ENCODE results near the gene GALNT17.

The GALNT17 gene

GRCh38 chr7:71511361-71511807, 379.4 kb downstream of the GALNT17 start:
- CTCF ChIA-PET: no interaction called here
- POLR2A ChIA-PET: no interaction called here

DNA sequence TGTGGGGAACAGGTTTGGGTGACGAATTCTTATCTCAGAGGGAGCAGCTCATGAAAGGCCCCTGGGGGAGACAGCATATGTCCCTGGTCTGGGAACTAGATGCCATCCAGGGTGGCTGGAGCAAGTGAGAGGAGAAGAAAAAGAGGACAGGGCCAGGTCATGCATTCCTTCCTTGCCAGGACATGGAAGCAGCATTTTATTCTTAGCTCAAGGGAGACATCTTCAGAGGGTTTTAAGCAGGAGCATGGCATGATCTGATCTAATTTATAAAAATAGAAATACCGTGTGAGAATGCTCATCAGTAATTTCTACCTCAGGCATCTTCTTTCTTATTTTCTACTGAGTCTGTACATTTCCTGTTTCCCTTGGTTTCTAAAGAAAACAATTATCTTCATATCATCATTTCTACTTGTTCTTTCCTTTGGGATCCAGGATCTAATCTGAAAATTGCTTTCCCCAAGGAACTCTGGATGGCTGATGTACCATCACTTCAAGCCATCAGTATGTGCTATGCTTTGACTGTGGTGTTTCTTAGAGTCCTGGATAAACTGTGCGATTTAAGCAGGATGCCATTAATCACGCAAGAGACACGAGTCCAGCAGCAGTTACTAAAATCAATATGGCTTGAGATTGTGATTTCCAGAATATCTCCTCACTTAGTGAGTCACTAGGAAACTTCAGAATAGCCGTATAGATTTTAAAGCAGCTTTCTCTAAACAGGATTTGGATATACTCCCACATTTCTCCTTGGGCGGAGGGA, 386.2 kb downstream of the GALNT17 start:
- ChIA-PET POLR2A (no interaction called here), CTCF (no interaction called here)
- Histone ChIP-seq H3K4me1 (ENCODE audit: control insufficient read depth, insufficient read depth, low read length) (no peaks in the 10 kb centered on the region), H3K9me3 (ENCODE audit: control insufficient read depth, insufficient read depth, low read depth, low read length) (no peaks in the 10 kb centered on the region), H3K4me3 (ENCODE audit: low read depth, low read length) (no peak overlapping the region), H3K36me3 (ENCODE audit: control insufficient read depth in 2 of 2, insufficient read depth in 1 of 2, low read length in 2 of 2) (no peaks in the 10 kb centered on the region; a peak in 1 of 3 replicates), H3K27ac (ENCODE audit: extremely low read depth, low read depth, low read length) (no peak overlapping the region)
- TF ChIP-seq ZNF292 (tag by site-specific recombination; IDR thresholded peaks at IDR 0.05; ENCODE audit: borderline replicate concordance, low read depth): no peak
- TF ChIP-seq ZNF24 (tag by site-specific recombination; IDR thresholded peaks at IDR 0.05): no peak
- no peak for TF ChIP-seq ZNF16 (tag by site-specific recombination; IDR thresholded peaks at IDR 0.05; ENCODE audit: low read depth)

More at GRCh38 chr7:71511361-71511807, 379.4 kb downstream of the GALNT17 start:
- TF ChIP-seq ZNF140 (tag by site-specific recombination; IDR thresholded peaks at IDR 0.05) (no peak), ZNF433 (tag by site-specific recombination; IDR thresholded peaks at IDR 0.05; ENCODE audit: low read depth) (no peak), ZNF701 (tag by site-specific recombination; IDR thresholded peaks at IDR 0.05) (no peak), ZBTB10 (tag by site-specific recombination; IDR thresholded peaks at IDR 0.05) (no peak), ZNF37A (tag by site-specific recombination; IDR thresholded peaks at IDR 0.05) (no peak), ZNF416 (tag by site-specific recombination; IDR thresholded peaks at IDR 0.05) (no peak), ZSCAN23 (tag by site-specific recombination; IDR thresholded peaks at IDR 0.05) (no peak), ZBTB49 (tag by site-specific recombination; IDR thresholded peaks at IDR 0.05; ENCODE audit: low read depth) (no peak), ZNF555 (tag by site-specific recombination; conservative IDR thresholded peaks at IDR 0.05) (no peak), ZNF175 (tag by site-specific recombination; IDR thresholded peaks at IDR 0.05) (no peak), ZNF202 (tag by site-specific recombination; IDR thresholded peaks at IDR 0.05; ENCODE audit: borderline replicate concordance) (no peak), ZNF223 (tag by site-specific recombination; IDR thresholded peaks at IDR 0.05) (no peak), GLI4 (tag by site-specific recombination; IDR thresholded peaks at IDR 0.05) (no peak), GLI2 (tag by site-specific recombination; IDR thresholded peaks at IDR 0.05; ENCODE audit: borderline replicate concordance, low read depth) (no peak)
- TF ChIP-seq, protein P1, sequence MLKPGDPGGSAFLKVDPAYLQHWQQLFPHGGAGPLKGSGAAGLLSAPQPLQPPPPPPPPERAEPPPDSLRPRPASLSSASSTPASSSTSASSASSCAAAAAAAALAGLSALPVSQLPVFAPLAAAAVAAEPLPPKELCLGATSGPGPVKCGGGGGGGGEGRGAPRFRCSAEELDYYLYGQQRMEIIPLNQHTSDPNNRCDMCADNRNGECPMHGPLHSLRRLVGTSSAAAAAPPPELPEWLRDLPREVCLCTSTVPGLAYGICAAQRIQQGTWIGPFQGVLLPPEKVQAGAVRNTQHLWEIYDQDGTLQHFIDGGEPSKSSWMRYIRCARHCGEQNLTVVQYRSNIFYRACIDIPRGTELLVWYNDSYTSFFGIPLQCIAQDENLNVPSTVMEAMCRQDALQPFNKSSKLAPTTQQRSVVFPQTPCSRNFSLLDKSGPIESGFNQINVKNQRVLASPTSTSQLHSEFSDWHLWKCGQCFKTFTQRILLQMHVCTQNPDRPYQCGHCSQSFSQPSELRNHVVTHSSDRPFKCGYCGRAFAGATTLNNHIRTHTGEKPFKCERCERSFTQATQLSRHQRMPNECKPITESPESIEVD (tag by site-specific recombination; IDR thresholded peaks at IDR 0.05): no peak
- H3K36me3 ChIP-seq (ENCODE audit: control insufficient read depth in 2 of 2, insufficient read depth in 1 of 2, low read length in 2 of 2): no peaks in the 10 kb centered on the region
- no peaks in the 10 kb centered on the region for H3K4me1 ChIP-seq (ENCODE audit: control insufficient read depth, insufficient read depth, low read length)
- no peak overlapping the region for H3K4me3 ChIP-seq (ENCODE audit: low read depth, low read length)
- H3K27ac ChIP-seq (ENCODE audit: extremely low read depth, low read depth, low read length): no peak overlapping the region
- H3K9me3 ChIP-seq (ENCODE audit: control insufficient read depth, insufficient read depth, low read depth, low read length): no peaks in the 10 kb centered on the region

All from HEK293 (cell line).